A673 (cell line): ENCODE data around the gene SMIM35.

ENCODE experiments used
- EZH2 ChIP-seq: fragments of 200-600 bp; sonication (generic); IDR thresholded peaks from 2 replicates; pipeline ENCODE4 v1.6.1; 2017; ENCODE audit warnings: borderline replicate concordance, low read depth, mild to moderate bottlenecking, mixed read lengths, antibody characterized with exemption, low read length; ENCODE audit not compliant: poor library complexity, severe bottlenecking
- TF ChIP-seq, protein P1 (sequence below): fragments of 300-800, 200-600 bp; sonication (generic); conservative IDR thresholded peaks from 2 replicates; pipeline ENCODE4 v1.5.1; 2017; ENCODE audit warnings: low read depth, mild to moderate bottlenecking, antibody characterized with exemption, low read length, moderate library complexity, mixed read lengths

GRCh38 chr11:118056806-118057205 is 30.0 kb downstream of the SMIM35 start:
- TF ChIP-seq, protein P1, sequence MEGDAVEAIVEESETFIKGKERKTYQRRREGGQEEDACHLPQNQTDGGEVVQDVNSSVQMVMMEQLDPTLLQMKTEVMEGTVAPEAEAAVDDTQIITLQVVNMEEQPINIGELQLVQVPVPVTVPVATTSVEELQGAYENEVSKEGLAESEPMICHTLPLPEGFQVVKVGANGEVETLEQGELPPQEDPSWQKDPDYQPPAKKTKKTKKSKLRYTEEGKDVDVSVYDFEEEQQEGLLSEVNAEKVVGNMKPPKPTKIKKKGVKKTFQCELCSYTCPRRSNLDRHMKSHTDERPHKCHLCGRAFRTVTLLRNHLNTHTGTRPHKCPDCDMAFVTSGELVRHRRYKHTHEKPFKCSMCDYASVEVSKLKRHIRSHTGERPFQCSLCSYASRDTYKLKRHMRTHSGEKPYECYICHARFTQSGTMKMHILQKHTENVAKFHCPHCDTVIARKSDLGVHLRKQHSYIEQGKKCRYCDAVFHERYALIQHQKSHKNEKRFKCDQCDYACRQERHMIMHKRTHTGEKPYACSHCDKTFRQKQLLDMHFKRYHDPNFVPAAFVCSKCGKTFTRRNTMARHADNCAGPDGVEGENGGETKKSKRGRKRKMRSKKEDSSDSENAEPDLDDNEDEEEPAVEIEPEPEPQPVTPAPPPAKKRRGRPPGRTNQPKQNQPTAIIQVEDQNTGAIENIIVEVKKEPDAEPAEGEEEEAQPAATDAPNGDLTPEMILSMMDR = no peak
- no peak for TF ChIP-seq EZH2
